Cortex of kidney (tissue), 1 donor: ENCODE data around the gene PACSIN2.
"Not testable (repeated sequence)": the region's sequence is repeated elsewhere in the genome, so short reads cannot be mapped to it uniquely, and the experiment has no call there.

Experiments used
- DNase-seq: peaks from one replicate; lab custom pipeline; 2025; lab: John Stamatoyannopoulos, UW

The PACSIN2 gene

GRCh38 chr22:42946546-42947198 is 68.3 kb downstream of the PACSIN2 start:
- no peak for DNase-seq

GRCh38 chr22:42945736-42946135 is 69.2 kb downstream of the PACSIN2 start:
- no peak for DNase-seq

DNA sequence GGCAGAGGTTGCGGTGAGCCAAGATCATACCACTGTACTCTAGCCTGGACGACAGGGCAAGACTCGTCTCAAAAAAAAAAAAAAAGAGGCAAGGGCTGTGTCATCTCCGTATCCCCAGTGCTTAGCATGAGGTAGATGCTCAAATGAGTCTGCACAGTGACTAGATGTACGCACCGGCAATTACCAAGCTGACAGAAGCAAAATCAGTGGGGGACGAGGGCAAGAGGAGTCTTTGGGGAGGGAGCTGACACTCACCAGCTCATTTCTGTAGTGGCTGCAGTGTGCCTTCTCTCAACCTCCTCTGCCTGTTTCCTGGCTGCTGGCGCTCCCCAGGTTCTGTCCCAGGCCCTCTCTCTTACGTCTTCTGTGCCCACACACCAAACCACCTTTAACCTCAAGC is 69.9 kb downstream of the PACSIN2 start:
- no peak for DNase-seq

DNA sequence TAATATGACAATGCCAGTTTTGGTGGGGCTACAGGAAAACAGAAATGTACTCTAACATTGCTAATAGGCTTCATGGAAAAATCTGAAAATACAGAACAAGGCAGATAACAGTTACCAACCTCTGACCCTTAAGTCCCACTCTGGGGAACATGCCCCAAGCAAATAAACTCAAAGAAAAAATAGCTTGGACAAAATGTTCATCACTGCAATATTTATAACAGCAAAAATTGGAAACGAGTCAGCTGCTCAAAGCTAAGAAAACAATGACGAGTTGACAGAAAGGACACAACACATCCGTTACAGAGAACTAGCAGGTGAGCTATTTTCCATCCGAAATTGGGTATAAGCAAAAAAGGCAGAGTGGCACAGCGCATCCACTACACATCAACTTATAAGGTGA is 70.5 kb downstream of the PACSIN2 start:
- no peak for DNase-seq

DNA sequence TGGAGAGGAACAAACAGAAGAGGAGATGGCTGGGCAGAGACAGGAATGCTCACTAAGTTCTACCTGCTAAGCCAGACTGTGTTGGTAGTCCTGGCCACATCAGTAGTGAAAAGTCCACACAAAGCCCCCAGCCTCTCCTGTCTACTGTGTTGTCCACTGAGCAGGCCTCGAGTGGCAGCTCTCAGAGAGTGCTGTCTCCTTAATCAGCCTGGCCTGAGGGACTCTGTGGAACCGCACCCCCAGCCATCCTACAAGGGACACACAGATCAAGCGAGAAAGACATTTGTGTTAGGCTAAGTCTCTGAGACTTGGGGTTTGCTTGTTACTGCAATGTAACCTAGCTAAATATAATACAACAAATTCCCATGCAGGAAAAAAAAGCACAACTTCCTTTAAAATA is 71.0 kb downstream of the PACSIN2 start:
- DNase-seq = no peak

DNA sequence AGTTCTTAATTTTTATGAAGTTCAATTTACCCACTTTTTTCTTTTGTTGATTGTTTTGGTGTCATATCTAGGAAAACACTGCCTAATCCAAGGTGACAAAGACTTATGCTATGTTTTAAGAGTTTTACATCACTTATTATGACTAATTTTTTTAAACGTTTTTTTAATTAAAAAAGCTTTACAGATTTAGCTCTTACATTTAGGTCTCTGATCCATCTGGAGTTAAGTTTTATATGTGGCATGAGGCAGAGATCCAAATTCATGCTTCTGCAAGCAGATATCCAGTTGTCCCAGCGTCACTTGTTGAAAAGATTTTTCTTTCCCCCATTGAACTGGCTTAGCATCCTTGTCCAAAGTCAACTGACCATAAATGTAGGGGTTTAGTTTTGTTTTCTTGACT is 72.6 kb downstream of the PACSIN2 start:
- no peak for DNase-seq

- no peak for DNase-seq
Observed at GRCh38 chr22:42939941-42940653, 74.9 kb downstream of the PACSIN2 start.

- DNase-seq = no peak
Observed at GRCh38 chr22:42939451-42939881, 75.5 kb downstream of the PACSIN2 start.

DNA sequence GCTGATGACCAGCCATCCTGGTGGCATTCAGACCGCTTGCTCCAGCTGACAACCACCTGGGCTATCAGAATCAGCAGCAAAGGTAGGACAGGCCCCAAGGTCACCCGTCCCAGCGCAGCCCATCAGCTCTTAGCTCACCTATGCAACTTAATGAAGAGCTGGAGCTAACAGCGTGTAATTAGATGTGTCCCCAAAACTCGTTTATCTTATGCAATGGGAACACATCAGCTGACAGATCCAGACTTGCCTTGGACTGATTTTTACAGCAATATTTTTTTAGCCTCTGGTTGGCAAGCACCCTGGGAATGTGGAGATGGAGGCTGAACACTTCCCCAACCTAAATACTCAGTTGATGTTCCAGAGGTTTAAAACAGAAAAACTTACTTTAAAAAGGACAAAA is 76.0 kb downstream of the PACSIN2 start:
- no peak for DNase-seq

DNA sequence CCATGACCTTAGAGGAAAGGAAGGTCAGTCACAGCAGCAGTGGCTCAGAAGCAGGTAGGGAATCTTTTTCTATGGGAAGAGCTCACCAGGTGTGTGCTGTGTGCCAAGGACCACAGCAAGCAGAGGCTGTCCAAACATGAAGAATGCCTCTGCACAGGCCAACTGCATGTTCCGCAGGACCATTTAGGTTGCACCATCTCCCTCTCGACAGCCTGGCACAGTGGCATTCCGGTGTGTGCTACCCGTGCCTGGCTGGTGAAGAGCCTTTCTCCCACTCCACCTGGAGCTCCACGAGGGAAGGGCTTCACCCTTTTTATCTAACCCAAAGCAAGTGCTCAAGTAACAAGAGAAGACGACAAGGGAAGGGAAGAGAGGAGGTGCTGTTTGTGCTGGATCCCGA is 76.5 kb downstream of the PACSIN2 start:
- DNase-seq = no peak

DNA sequence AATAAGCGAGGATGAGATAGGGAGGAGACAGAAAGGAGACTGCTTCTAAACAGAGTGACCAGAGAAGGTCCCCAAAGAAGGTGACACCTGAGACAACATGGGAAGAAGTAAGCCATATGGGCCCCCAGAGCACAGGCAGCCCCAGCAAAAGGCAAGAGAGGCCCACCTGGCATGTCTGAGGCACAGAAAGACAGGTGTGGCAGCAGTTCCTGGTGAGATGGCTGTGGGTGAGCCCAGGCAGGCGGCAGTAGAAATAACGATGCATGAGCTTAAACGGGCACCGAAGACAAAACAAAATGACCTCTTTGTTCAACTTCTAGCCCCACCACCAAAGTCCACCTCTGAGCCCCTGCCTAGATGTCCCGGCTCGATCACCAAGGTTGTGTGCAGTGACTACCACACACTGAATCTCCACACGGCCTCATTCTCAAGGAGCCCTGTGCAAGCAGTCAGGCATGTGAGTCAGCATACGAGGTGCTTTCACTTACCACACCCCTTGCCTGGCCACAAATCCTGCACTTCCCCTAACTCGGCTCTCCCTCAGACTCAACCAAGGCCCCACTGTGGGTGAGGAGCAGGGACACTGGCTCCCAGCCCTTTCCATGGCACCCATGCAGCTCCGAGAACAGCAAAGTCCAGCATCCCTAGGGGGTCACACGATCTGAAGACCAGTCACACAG is 77.6 kb downstream of the PACSIN2 start:
- no peak for DNase-seq

- DNase-seq = not testable (repeated sequence)
Observed at GRCh38 chr22:42936680-42937079, 78.3 kb downstream of the PACSIN2 start.

DNA sequence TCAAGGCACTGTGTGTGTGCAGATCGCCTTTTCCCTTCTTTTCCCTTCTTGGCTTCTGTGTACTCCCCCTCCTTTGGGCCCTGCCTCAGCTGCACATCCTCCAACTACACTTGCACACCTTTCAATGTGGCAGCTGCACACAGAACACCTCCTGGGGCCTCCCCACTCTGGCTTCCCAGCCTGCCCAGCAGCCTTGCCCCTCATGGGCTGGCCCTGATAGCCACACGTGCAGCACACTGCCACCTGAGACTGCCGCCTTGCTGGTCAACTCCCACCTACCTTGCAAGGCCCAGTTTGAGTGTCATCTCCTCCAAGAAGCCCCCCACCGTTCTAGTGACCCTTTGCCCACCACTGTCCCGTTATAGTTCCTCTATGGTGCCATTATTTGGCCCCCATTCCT is 80.6 kb downstream of the PACSIN2 start:
- DNase-seq = no peak

GRCh38 chr22:42933485-42934091 is 81.4 kb downstream of the PACSIN2 start:
- no peak for DNase-seq

GRCh38 chr22:42932857-42933484 is 82.0 kb downstream of the PACSIN2 start:
- no peak for DNase-seq

- no peak for DNase-seq
Observed at GRCh38 chr22:42932197-42932519, 82.8 kb downstream of the PACSIN2 start.

- DNase-seq = no peak
Observed at GRCh38 chr22:42931421-42932196, 83.3 kb downstream of the PACSIN2 start.

GRCh38 chr22:42930810-42931420 is 84.0 kb downstream of the PACSIN2 start:
- DNase-seq = no peak

DNA sequence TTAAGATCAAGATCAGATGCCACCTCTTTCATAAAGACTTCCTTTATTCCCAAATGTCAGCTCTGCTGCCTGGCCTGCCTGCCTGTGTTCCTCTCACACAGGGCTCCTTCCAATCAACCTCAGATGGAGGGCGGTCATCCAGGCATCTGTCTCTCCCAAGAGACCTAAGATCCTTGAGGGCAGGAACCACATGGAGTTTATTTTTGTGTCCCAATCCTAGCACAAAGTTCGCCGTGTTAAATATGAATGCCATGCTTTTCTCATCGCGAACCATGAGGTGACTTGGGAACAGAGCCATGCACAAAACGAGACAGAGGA is 85.2 kb downstream of the PACSIN2 start:
- DNase-seq = no peak

GRCh38 chr22:42928969-42929837 is 85.7 kb downstream of the PACSIN2 start:
- no peak for DNase-seq
